Measurements from ENCODE around the gene GALNT4.

Gene GALNT4

GRCh38 chr12:89525824-89526770 lies 1.5 kb upstream of the GALNT4 start, which contains the start of gene POC1B:
Gene POC1B, minus strand, starts transcription at chr12:89526047. Its CDS starts 152 bp downstream, at chr12:89525895.
- H3K27me3 ChIP-seq (ENCODE audit: control insufficient read depth, low read length) = no peaks in the 10 kb centered on the region
- no peaks in the 10 kb centered on the region for H3K9me2 ChIP-seq (replicated peaks; ENCODE audit: control insufficient read depth, low read length)
- peaks cover 43% of the 10 kb centered on the region for H3K79me2 ChIP-seq (ENCODE audit: control insufficient read depth, low read length)
- peaks cover 45% of the 10 kb centered on the region for H3K4me1 ChIP-seq (ENCODE audit: control insufficient read depth, low read length)
- TF ChIP-seq EZH2phosphoT487 (IDR thresholded peaks at IDR 0.05; ENCODE audit: borderline replicate concordance, low read length) (no peak), CTCF (IDR thresholded peaks at IDR 0.05; ENCODE audit: low read depth, low read length, poor library complexity, severe bottlenecking) (no peak)
- peak within 1 kb of the TSS; percentile 97 for H3K4me3 ChIP-seq (ENCODE audit: low read length)
- no peaks in the 10 kb centered on the region for H3K9me3 ChIP-seq (ENCODE audit: control insufficient read depth, insufficient read depth, low read length)
- H3F3A ChIP-seq (ENCODE audit: control insufficient read depth, insufficient read depth) = peaks cover 15% of the 10 kb centered on the region
- H3K27ac ChIP-seq (ENCODE audit: low read depth, low read length) = peak within 1 kb of the TSS; percentile 64
- H3K4me2 ChIP-seq (ENCODE audit: low read length) = peak within 1 kb of the TSS; percentile 87
- H3K36me3 ChIP-seq (ENCODE audit: control insufficient read depth, low read length) = peaks cover 28% of the 10 kb centered on the region
- H4K20me1 ChIP-seq (ENCODE audit: control insufficient read depth, insufficient read depth, low read depth, low read length) = no peaks in the 10 kb centered on the region

- Histone ChIP-seq H3K4me2 (ENCODE audit: low read length) (peak overlapping the region; percentile 87), H3K27ac (ENCODE audit: low read depth, low read length) (peak overlapping the region; percentile 64), H3F3A (ENCODE audit: control insufficient read depth, insufficient read depth) (peaks cover 15% of the 10 kb centered on the region), H4K20me1 (ENCODE audit: control insufficient read depth, insufficient read depth, low read depth, low read length) (no peaks in the 10 kb centered on the region), H3K4me3 (ENCODE audit: low read length) (peak overlapping the region; percentile 97), H3K36me3 (ENCODE audit: control insufficient read depth, low read length) (peaks cover 28% of the 10 kb centered on the region), H3K4me1 (ENCODE audit: control insufficient read depth, low read length) (peaks cover 45% of the 10 kb centered on the region), H3K27me3 (ENCODE audit: control insufficient read depth, low read length) (no peaks in the 10 kb centered on the region), H3K9me2 (replicated peaks; ENCODE audit: control insufficient read depth, low read length) (no peaks in the 10 kb centered on the region), H3K79me2 (ENCODE audit: control insufficient read depth, low read length) (peaks cover 47% of the 10 kb centered on the region), H3K9me3 (ENCODE audit: control insufficient read depth, insufficient read depth, low read length) (no peaks in the 10 kb centered on the region)
- TF ChIP-seq EZH2phosphoT487 (IDR thresholded peaks at IDR 0.05; ENCODE audit: borderline replicate concordance, low read length) (no peak), CTCF (IDR thresholded peaks at IDR 0.05; ENCODE audit: low read depth, low read length, poor library complexity, severe bottlenecking) (no peak)
Observed at GRCh38 chr12:89525305-89525823, 768 bp upstream of the GALNT4 start.

- no peak for TF ChIP-seq CTCF (IDR thresholded peaks at IDR 0.05; ENCODE audit: low read depth, low read length, poor library complexity, severe bottlenecking)
- no peak for TF ChIP-seq EZH2phosphoT487 (IDR thresholded peaks at IDR 0.05; ENCODE audit: borderline replicate concordance, low read length)
- peak overlapping the region; percentile 64; the same call in 1 of the 2 replicates for H3K27ac ChIP-seq (ENCODE audit: low read depth, low read length)
- no peaks in the 10 kb centered on the region for H3K27me3 ChIP-seq (ENCODE audit: control insufficient read depth, low read length)
- peak overlapping the region; percentile 87 for H3K4me2 ChIP-seq (ENCODE audit: low read length)
- H3K79me2 ChIP-seq (ENCODE audit: control insufficient read depth, low read length) = peaks cover 58% of the 10 kb centered on the region
- peaks cover 42% of the 10 kb centered on the region for H3K4me1 ChIP-seq (ENCODE audit: control insufficient read depth, low read length)
- H3K9me3 ChIP-seq (ENCODE audit: control insufficient read depth, insufficient read depth, low read length) = no peaks in the 10 kb centered on the region
- peaks cover 15% of the 10 kb centered on the region for H3F3A ChIP-seq (ENCODE audit: control insufficient read depth, insufficient read depth)
- no peaks in the 10 kb centered on the region for H4K20me1 ChIP-seq (ENCODE audit: control insufficient read depth, insufficient read depth, low read depth, low read length)
- peak overlapping the region; percentile 97 for H3K4me3 ChIP-seq (ENCODE audit: low read length)
- no peaks in the 10 kb centered on the region for H3K9me2 ChIP-seq (replicated peaks; ENCODE audit: control insufficient read depth, low read length)
- peaks cover 28% of the 10 kb centered on the region for H3K36me3 ChIP-seq (ENCODE audit: control insufficient read depth, low read length)
Observed at GRCh38 chr12:89523843-89524540, 604 bp downstream of the GALNT4 start.
